ENCODE measurements around the gene POLR2F. TPM values are rescaled to one million over a fixed set of nuclear protein-coding genes. Genes with fewer than 3 reads are reported as not detected.

POLR2F gene
- total RNA-seq, 1 experiment from 2014 or later, result 138 TPM

DNA sequence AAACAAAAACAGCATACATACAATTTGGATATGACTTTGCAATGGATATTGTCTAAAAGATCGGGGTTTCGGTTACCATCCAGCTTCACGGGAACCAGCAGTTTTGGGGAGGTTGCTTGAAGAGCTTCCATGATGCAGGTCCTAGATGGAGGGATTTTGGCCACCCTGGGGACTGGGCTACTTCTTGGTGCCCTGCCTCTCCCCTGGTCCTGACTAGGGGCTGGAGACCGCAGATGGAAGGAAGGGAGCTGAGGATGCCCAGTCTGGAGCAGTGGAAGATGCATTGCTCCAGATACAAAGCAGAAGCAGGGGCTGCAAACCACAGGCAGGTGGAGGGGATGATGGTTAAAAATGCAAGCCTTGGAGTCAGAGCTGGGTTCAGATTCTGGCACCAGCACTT is 17.4 kb downstream of the POLR2F start (continued):
- TF ChIP-seq FOXP1 (CRISPR knock-in tag; IDR thresholded peaks at IDR 0.05; ENCODE audit: borderline replicate concordance) (no peak), ATF6 (CRISPR knock-in tag; IDR thresholded peaks at IDR 0.05) (no peak), FOXJ3 (CRISPR knock-in tag; IDR thresholded peaks at IDR 0.05; ENCODE audit: borderline replicate concordance) (no peak), TEAD4 (CRISPR knock-in tag; IDR thresholded peaks at IDR 0.05) (no peak), ZNF219 (CRISPR knock-in tag; IDR thresholded peaks at IDR 0.05; ENCODE audit: borderline replicate concordance) (no peak), TP53 (CRISPR knock-in tag; IDR thresholded peaks at IDR 0.05) (no peak), ZNF423 (CRISPR knock-in tag; IDR thresholded peaks at IDR 0.05) (no peak)
- TF ChIP-seq, protein P1, sequence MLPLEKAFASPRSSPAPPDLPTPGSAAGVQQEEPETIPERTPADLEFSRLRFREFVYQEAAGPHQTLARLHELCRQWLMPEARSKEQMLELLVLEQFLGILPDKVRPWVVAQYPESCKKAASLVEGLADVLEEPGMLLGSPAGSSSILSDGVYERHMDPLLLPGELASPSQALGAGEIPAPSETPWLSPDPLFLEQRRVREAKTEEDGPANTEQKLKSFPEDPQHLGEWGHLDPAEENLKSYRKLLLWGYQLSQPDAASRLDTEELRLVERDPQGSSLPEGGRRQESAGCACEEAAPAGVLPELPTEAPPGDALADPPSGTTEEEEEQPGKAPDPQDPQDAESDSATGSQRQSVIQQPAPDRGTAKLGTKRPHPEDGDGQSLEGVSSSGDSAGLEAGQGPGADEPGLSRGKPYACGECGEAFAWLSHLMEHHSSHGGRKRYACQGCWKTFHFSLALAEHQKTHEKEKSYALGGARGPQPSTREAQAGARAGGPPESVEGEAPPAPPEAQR (CRISPR knock-in tag; IDR thresholded peaks at IDR 0.05), result no peak

DNA sequence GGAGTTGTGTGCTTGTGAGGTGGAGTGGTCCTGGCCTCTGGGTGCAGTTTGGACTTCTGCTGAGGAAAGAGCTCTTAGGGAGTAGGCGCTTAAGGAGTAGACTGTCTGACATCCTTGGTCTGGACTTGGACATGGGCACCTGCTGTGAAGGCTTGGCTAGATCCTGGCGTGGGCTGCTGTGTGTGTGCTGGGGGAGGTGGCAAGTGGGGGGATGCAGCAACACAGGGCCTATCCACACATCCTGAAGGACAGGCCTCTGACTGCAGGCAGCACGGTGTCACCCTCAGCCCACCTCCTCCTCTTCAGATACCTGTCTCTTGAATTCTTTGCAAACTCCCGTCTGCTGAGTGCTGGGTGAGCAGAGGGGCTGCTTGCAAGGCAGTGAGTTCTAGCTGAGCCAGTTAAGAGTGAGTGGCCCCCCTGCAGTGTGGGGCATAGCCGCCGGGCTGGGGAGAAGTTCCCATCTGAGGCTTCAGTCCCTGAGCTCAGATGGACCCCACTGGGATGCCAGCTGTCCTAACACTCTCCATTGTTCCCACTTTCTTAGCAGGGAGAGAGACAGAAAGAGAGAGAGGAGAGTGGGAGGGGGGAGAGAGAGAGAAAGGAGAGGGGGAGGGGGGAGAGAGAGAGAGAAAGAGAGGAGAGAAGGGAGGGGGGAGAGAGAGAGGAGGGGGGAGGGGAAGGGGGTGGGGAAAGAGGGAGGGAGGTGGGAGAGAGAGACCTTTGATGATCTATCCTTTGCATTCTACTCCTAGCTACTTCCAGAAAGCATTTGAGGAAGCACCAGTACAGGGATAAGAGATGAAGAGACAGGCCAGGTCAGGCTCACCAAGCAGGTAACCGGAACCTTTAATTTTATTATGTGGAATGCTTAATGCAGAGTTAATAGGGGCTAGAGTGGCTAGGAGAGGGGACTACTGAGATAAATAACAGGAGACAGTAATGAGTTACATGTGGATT is 18.3 kb downstream of the POLR2F start:
- ATAC-seq (peak; percentile 71), DNase-seq (ENCODE audit: low spot score) (peak; percentile 65)
- H3K9me3 Mint-ChIP-seq, result peaks cover 5% of the 10 kb centered on the region; the same call in 1 of the 2 replicates
- H3K4me1 Mint-ChIP-seq, result peaks cover 25% of the 10 kb centered on the region
- peak overlapping the region; percentile 62 for H3K27ac Mint-ChIP-seq
- H3K27me3 Mint-ChIP-seq (ENCODE audit: low read depth), result no peaks in the 10 kb centered on the region
- H3K4me3 Mint-ChIP-seq, result peak overlapping the region; percentile 40
- H3K36me3 Mint-ChIP-seq, result peaks cover 37% of the 10 kb centered on the region
- ChIA-PET CTCF (interaction anchor here (0.5 to 3.8 kb wide), 17 partner anchors 11 to 328 kb away, joined by 3 to 25 read pairs (median 3); partner anchors contain the start of genes GCAT, MICALL1 and POLR2F), POLR2A (interaction anchor here (0.6 to 1.6 kb wide), 3 partner anchors 62 to 277 kb away, joined by 3 to 5 read pairs (median 4); no protein-coding TSS in a partner anchor)
- TF ChIP-seq ZNF671 (CRISPR knock-in tag; IDR thresholded peaks at IDR 0.05) (no peak), ZNF423 (CRISPR knock-in tag; IDR thresholded peaks at IDR 0.05) (peak; percentile 63)

DNA sequence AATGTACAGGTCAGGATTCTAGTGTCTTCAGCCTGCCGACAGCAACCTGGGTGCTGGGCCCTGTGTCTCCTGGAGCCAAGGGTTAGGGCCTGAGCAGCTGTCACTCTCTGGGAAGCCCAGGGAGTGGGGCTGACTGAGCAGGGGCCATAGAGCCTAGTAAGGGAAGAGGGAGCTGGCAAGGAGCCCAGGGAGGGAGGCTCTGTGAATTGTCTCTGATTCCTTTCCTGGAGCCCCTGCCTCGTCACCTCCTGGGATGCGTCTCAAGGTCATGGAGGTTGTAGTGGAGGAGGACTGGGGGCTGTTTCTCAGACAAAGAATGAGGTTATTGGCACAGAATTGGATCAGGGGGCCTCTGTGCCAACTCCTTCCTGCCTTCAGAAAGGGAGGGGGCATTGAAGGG is 19.0 kb downstream of the POLR2F start:
- no peak overlapping the region for H3K4me3 Mint-ChIP-seq
- H3K4me1 Mint-ChIP-seq, result peaks cover 25% of the 10 kb centered on the region
- H3K9me3 Mint-ChIP-seq, result peaks cover 5% of the 10 kb centered on the region; the same call in 1 of the 2 replicates
- no peak; the same call in 1 of the 2 replicates for ATAC-seq
- ChIA-PET POLR2A (no interaction called here), CTCF (interaction anchor here (0.6 to 3.8 kb wide), 7 partner anchors 10 to 329 kb away, joined by 3 to 25 read pairs (median 3); no protein-coding TSS in a partner anchor)
- peaks cover 30% of the 10 kb centered on the region for H3K36me3 Mint-ChIP-seq
- no peaks in the 10 kb centered on the region for H3K27me3 Mint-ChIP-seq (ENCODE audit: low read depth)
- no peak overlapping the region for H3K27ac Mint-ChIP-seq
- DNase-seq (ENCODE audit: low spot score), result no peak
- TF ChIP-seq, protein P1 (CRISPR knock-in tag; IDR thresholded peaks at IDR 0.05), result no peak
- TF ChIP-seq ZNF281 (CRISPR knock-in tag; IDR thresholded peaks at IDR 0.05), result no peak
- no peak for TF ChIP-seq E2F4 (CRISPR knock-in tag; IDR thresholded peaks at IDR 0.05; ENCODE audit: borderline replicate concordance, low read depth)
- no peak for TF ChIP-seq PRDM15 (CRISPR knock-in tag; IDR thresholded peaks at IDR 0.05)
- no peak for TF ChIP-seq MYBL2 (CRISPR knock-in tag; IDR thresholded peaks at IDR 0.05)
- no peak for TF ChIP-seq MXD4 (CRISPR knock-in tag; IDR thresholded peaks at IDR 0.05; ENCODE audit: borderline replicate concordance)
- no peak for TF ChIP-seq JUN (CRISPR knock-in tag; IDR thresholded peaks at IDR 0.05)
- no peak for TF ChIP-seq ZNF121 (CRISPR knock-in tag; IDR thresholded peaks at IDR 0.05)
- no peak for TF ChIP-seq ZNF317 (CRISPR knock-in tag; IDR thresholded peaks at IDR 0.05; ENCODE audit: borderline replicate concordance, low read depth)
- no peak for TF ChIP-seq NFATC4 (CRISPR knock-in tag; IDR thresholded peaks at IDR 0.05)

Data from WTC11 (cell line).